Retinal pigment epithelial cell (primary cell): ENCODE data around the gene SELENOF.

Experiments
- DNase-seq: peaks from one replicate; pipeline ENCODE4 v3.0.0-alpha.2; 2010; ENCODE audit warnings: low read depth
- H3K4me3 ChIP-seq: 2 replicates; pipeline ENCODE4 v1.5.1; 2011; ENCODE audit warnings: mild to moderate bottlenecking, low read length, control low read depth, moderate library complexity
- TF ChIP-seq, protein P1 (sequence below): conservative IDR thresholded peaks from 2 replicates; pipeline ENCODE4 v1.5.1; 2011; ENCODE audit warnings: low read depth, low read length, control low read depth, inconsistent platforms

Gene SELENOF

DNA sequence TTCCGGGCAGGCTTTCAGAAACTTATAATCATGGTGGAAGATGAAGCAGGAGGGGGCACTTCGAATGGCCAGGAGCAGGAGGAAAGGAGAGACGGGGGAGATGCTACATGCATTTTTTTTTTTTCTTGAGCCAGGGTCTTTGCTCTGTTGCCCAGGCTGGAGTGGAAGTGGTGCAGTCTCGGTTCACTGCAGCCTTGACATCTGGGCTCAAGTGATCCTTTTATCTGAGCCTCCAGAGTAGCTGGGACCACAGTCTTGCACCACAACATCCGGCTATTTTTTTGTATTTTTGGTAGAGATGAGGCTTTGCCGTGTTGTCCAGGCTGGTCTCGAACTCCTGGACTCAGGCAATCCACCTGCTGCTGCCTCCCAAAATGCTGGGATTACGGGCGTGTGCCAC lies 61.6 kb downstream of the SELENOF start:
- DNase-seq, result no peak
- H3K4me3 ChIP-seq, result no peak overlapping the region
- TF ChIP-seq, protein P1, sequence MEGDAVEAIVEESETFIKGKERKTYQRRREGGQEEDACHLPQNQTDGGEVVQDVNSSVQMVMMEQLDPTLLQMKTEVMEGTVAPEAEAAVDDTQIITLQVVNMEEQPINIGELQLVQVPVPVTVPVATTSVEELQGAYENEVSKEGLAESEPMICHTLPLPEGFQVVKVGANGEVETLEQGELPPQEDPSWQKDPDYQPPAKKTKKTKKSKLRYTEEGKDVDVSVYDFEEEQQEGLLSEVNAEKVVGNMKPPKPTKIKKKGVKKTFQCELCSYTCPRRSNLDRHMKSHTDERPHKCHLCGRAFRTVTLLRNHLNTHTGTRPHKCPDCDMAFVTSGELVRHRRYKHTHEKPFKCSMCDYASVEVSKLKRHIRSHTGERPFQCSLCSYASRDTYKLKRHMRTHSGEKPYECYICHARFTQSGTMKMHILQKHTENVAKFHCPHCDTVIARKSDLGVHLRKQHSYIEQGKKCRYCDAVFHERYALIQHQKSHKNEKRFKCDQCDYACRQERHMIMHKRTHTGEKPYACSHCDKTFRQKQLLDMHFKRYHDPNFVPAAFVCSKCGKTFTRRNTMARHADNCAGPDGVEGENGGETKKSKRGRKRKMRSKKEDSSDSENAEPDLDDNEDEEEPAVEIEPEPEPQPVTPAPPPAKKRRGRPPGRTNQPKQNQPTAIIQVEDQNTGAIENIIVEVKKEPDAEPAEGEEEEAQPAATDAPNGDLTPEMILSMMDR, result no peak

DNA sequence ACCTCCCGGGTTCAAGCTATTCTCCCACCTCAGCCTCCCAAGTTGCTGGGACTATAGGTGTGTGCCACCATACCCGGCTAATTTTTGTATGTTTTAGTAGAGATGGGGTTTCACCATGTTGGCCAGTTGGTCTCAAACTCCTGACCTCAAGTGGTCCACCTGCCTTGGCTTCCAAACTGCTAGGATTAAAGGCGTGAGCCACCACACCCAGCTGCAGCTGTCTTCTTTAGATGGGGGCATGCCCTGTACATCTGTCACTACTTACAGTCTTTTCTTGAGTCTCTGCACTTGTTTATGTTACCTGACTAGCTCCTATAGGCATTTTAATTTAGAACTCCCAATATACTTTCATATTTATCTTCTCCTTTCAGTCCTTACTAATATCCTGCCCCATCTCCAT lies 64.2 kb downstream of the SELENOF start:
- DNase-seq, result no peak
- no peak overlapping the region for H3K4me3 ChIP-seq
- TF ChIP-seq, protein P1, result no peak

DNA sequence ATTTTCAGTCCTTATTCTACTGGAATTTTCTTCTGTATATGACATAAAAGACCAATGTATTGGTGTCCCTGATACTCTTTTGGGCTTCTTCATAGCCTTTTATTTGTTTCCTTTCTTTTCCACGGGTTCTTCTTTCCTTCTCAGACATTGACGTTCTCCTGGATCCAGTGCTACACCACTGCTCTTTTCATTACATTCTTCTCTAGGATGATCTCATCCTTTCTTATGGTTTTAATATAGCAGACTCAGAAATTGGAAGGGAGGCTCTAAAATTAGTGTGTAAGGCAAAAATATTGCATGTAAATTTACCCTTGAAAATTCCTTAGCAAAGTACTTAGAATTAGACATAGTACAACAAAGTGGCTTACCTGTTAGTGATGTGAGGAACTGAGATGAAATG lies 65.3 kb downstream of the SELENOF start:
- no peak for DNase-seq
- TF ChIP-seq, protein P1, result no peak
- H3K4me3 ChIP-seq, result no peak overlapping the region

DNA sequence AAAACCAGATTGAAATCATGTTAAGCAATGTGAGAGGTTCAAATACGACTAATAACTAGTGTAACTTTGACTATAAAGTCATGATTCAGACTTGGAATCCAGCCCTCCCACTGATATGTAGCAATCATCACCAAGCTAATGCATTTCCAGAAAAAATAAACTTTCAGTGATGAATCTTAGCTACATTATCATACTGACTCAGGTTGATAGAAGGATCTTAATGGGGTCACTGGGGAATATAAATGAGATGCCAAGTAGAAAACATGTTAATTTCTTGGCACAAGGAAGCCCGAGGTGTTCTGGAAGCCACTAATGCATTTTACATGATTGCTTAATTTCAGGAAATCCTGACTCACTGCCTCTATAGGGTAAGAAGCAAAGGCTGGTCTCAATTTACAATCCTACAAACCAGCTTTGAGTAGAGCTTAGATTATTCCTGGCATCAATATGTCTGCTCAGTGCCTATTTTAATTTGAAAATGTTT lies 67.7 kb downstream of the SELENOF start:
- no peak overlapping the region for H3K4me3 ChIP-seq
- DNase-seq, result peak; percentile 13
- TF ChIP-seq, protein P1, result no peak

DNA sequence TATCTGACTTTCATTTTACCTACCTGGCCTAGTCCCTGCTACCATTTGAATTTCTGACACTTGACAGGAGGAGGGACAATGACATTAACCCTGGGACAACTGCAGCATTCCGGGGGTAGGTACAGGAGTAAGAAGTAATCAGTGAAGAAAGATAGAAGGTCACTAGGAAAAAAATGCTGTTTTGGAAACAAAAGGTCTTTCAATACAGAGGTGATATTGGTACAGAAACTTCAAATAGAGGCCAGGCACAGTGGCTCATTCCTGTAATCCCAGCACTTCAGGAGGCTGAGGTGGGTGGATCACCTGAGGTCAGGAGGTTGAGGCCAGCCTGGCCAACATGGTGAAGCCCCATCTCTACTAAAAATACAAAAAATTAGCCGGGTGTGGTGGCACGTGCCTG lies 68.4 kb downstream of the SELENOF start:
- TF ChIP-seq, protein P1, result no peak
- no peak for DNase-seq
- no peak overlapping the region for H3K4me3 ChIP-seq

DNA sequence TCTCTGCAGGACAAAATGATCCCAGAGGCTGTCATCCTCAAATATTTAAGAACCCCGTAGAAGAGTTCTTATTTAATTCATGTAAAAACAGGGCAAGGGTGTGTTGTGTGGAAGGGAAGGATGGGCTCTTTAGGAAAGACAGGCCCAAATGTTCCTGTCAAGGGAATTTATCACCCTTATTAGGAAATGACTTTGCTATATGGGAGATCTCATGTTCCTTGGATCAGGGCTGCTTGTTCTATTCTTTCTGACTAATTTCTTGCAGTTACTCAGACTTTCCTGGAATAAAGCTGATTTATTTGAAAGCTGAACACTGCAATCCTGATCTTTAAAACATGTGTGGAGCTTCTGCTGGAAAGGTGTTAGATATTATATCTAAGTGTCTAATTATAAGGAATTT lies 72.8 kb downstream of the SELENOF start:
- DNase-seq, result no peak
- TF ChIP-seq, protein P1, result no peak
- H3K4me3 ChIP-seq, result no peak overlapping the region

DNA sequence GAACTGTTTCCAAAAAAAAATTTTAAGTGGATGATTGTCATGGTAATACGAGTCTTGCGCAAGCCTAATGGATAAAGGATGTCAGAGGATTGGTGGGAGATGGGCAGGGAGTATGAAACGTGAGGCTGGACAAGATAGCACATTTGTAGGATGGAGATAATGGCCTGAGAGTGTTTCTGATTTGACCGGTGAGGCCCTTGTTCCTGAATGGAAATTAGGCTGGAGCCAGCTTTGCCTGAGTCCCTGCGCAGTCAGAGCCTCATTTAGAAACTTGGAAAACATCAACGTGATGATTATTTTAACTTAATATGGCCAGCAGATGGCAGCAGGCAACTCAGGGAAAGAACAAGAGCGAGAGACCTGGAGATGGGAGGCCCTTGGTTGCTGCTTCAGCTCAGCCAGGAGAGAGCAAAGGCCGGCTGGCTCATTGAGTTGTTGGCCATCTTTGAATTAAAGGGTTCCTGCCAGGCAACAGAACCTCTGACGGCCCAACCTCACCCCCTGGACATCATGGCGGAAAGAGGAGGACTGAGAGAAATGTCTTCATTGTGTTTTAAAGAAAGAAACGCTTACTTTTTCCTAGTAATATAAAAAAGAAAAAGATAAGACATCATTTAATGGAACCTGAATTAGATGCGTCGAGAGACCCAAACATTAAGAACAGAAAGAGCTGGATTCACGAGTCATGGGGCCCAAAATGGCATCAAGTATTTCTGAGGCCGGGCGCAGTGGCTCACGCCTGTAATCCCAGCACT lies 80.3 kb downstream of the SELENOF start:
- TF ChIP-seq, protein P1, result peak; percentile 59
- H3K4me3 ChIP-seq, result no peak overlapping the region
- DNase-seq, result peak; percentile 47
